Colonic mucosa (tissue), 2 donors: ENCODE results near the gene ZFAND2A. TPM values are rescaled to one million over a fixed set of nuclear protein-coding genes. Genes with fewer than 3 reads are reported as not detected.

Experiments
- total RNA-seq, 2 donors: library from RNA; stranded (reverse); fragmentation: NEBNext Ultra II Directional in 1 of 2; extraction: Animal tissue kit (Norgen Biotek cat#: 25700) in 1 of 2; gene quantifications; one replicate each; pipeline ENCODE4 v1.2.1, GENCODE V29; 2021
- donor health status: DM: no; HTN: no; CAD: no.
- donor health status: DM: no; HTN: no; CAD: no.

ZFAND2A gene
- total RNA-seq, 2 donors from 2014 or later: 26.2 to 38.7 TPM

Other genes with a start within 250 kb of the ZFAND2A start
- gene ADAP1, start 205.5 kb downstream of the ZFAND2A start, total RNA-seq: 100 to 1,000 TPM; 107 to 201 TPM
- gene COX19, start 184.6 kb downstream of the ZFAND2A start, total RNA-seq: 10 to 100 TPM; 11.6 to 16.5 TPM
- gene CYP2W1, start 177.0 kb downstream of the ZFAND2A start, total RNA-seq: 1 to 10 TPM; 2.7 to 4.5 TPM
- gene GPR146, start 115.7 kb downstream of the ZFAND2A start, total RNA-seq: 1 to 10 TPM; 2.9 to 9.0 TPM
- 1 to 10 TPM; 5.7 to 8.2 TPM for gene GPER1, start 72.1 kb downstream of the ZFAND2A start, total RNA-seq
- gene UNCX, start 72.7 kb upstream of the ZFAND2A start, total RNA-seq: not detected